Mucosa of rectum (tissue), 2 donors: ENCODE data around the gene STAG1.

Experiments used
- H3K27ac ChIP-seq, 2 donors: one replicate each; pipeline ENCODE4 v1.7.0; 2013; ENCODE audit warnings: inconsistent platforms in 2 of 2, low read depth in 2 of 2, low read length in 2 of 2
- H3K27me3 ChIP-seq, 2 donors: one replicate each; pipeline ENCODE4 v1.7.0; 2013; ENCODE audit warnings: low read length in 2 of 2; ENCODE audit not compliant: control insufficient read depth in 2 of 2, insufficient read depth in 2 of 2
- H3K36me3 ChIP-seq, 2 donors: one replicate each; pipeline ENCODE4 v1.7.0; 2013; ENCODE audit warnings: low read length in 2 of 2; ENCODE audit not compliant: control insufficient read depth in 2 of 2, insufficient read depth in 2 of 2
- H3K4me1 ChIP-seq, 2 donors: one replicate each; pipeline ENCODE4 v1.7.0; 2013; ENCODE audit warnings: low read length in 2 of 2, mild to moderate bottlenecking in 1 of 2; ENCODE audit not compliant: control insufficient read depth in 2 of 2, insufficient read depth in 2 of 2
- H3K4me3 ChIP-seq, 2 donors: one replicate each; pipeline ENCODE4 v1.7.0; 2013; ENCODE audit warnings: low read length in 2 of 2
- H3K9ac ChIP-seq, 2 donors: one replicate each; pipeline ENCODE4 v1.7.0; 2013; ENCODE audit warnings: low read length in 2 of 2, low read depth in 1 of 2, mild to moderate bottlenecking in 1 of 2
- H3K9me3 ChIP-seq, 2 donors: one replicate each; pipeline ENCODE4 v1.7.0; 2013; ENCODE audit warnings: low read length in 2 of 2; ENCODE audit not compliant: control insufficient read depth in 2 of 2
- donor health status: healthy.
- donor health status: Normal muscosa, but diverticular disease.

Gene STAG1

GRCh38 chr3:136464502-136464901 lies 287.7 kb downstream of the STAG1 start:
- Histone ChIP-seq H3K4me1 (no peaks in the 10 kb centered on the region), H3K36me3 (peaks cover 8% of the 10 kb centered on the region in 2 donors), H3K9me3 (no peaks in the 10 kb centered on the region), H3K4me3 (no peak overlapping the region), H3K27ac (no peak overlapping the region), H3K9ac (no peak overlapping the region), H3K27me3 (no peaks in the 10 kb centered on the region)

GRCh38 chr3:136463170-136463569 lies 289.0 kb downstream of the STAG1 start:
- Histone ChIP-seq H3K4me1 (no peaks in the 10 kb centered on the region), H3K4me3 (no peak overlapping the region), H3K9ac (no peak overlapping the region), H3K27ac (no peak overlapping the region), H3K36me3 (peaks cover 8% of the 10 kb centered on the region in 2 donors), H3K27me3 (no peaks in the 10 kb centered on the region), H3K9me3 (peaks cover 0 to 1% of the 10 kb centered on the region in 2 donors)

- Histone ChIP-seq H3K27me3 (no peaks in the 10 kb centered on the region), H3K4me3 (no peak overlapping the region), H3K9ac (no peak overlapping the region), H3K27ac (no peak overlapping the region), H3K4me1 (no peaks in the 10 kb centered on the region), H3K9me3 (peaks cover 17 to 21% of the 10 kb centered on the region in 2 donors), H3K36me3 (peaks cover 10 to 16% of the 10 kb centered on the region in 2 donors)
These were observed 294.4 kb downstream of the STAG1 start for GRCh38 chr3:136457793-136458192.

- no peak overlapping the region for H3K27ac ChIP-seq
- H3K27me3 ChIP-seq, result no peaks in the 10 kb centered on the region
- no peak overlapping the region for H3K9ac ChIP-seq
- H3K4me3 ChIP-seq, result no peak overlapping the region
- H3K4me1 ChIP-seq, result no peaks in the 10 kb centered on the region
- H3K9me3 ChIP-seq, result peaks cover 17 to 21% of the 10 kb centered on the region in 2 donors
- H3K36me3 ChIP-seq, result peaks cover 6 to 21% of the 10 kb centered on the region in 2 donors
These were observed 296.0 kb downstream of the STAG1 start for GRCh38 chr3:136456196-136456595.

DNA sequence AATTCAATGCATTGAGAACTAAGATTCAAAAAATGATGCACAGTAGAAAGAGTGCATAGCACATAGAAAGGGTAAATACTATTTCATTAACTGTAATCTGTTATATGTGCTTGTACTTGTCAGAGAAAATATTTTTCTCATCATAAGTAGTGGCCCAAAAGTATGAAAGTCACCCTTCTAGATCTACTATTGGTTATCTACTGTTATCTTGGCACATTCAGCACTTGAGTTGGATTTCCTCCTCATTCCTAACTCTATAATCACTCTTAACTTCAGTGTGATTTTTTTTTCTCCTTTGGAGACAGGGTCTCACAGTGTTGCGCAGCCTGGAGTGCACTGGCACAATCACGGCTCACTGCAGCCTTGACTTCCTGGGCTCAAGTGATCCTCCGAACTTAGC lies 307.6 kb downstream of the STAG1 start:
- H3K9me3 ChIP-seq, result no peaks in the 10 kb centered on the region
- peaks cover 14 to 20% of the 10 kb centered on the region in 2 donors for H3K36me3 ChIP-seq
- H3K27ac ChIP-seq, result no peak overlapping the region
- no peak overlapping the region for H3K4me3 ChIP-seq
- no peaks in the 10 kb centered on the region for H3K27me3 ChIP-seq
- no peak overlapping the region for H3K9ac ChIP-seq
- no peaks in the 10 kb centered on the region for H3K4me1 ChIP-seq

DNA sequence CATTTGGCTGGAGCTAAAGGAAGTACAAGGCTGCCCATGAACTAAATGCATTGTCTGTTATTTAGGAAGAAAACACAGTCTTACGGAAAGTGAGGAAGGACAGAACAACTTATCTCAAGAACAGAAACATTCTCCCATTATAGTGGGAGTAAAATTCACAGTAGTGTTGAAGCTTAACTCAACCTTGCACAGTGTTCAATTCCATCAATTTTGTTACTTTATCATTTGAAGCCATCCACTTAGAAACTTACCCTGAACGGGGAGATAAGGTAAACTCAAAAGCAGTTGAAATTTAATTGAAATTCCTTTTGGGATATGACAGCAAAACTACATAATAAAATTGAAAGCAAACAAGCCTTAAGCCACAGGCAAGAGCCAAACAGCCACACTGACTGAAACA lies 315.1 kb downstream of the STAG1 start:
- Histone ChIP-seq H3K27ac (no peak overlapping the region), H3K4me3 (no peak overlapping the region), H3K36me3 (peaks cover 4 to 8% of the 10 kb centered on the region in 2 donors), H3K4me1 (no peaks in the 10 kb centered on the region), H3K9ac (no peak overlapping the region), H3K27me3 (no peaks in the 10 kb centered on the region), H3K9me3 (no peaks in the 10 kb centered on the region)

DNA sequence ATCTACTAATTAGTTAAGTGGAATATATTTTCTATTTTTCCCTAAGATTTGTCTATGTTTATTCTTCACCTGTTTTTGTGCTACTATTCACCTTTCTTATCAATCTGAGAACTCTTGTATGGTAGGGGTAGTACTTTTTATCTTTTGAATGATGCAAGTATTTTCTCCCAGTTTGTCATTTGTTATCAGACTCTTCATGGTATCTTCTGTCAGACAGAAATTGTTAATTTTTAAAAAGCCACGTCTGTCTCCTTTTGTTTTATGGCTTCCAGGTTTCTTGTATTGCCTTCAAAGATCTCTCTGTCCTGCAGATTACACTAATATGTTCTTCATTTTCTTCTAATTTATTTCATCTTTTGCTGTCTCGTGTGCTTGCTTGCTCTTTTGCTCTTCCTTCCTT lies 317.7 kb downstream of the STAG1 start:
- H3K36me3 ChIP-seq, result no peaks in the 10 kb centered on the region
- no peaks in the 10 kb centered on the region for H3K4me1 ChIP-seq
- no peak overlapping the region for H3K4me3 ChIP-seq
- no peaks in the 10 kb centered on the region for H3K27me3 ChIP-seq
- no peaks in the 10 kb centered on the region for H3K9me3 ChIP-seq
- H3K9ac ChIP-seq, result no peak overlapping the region
- H3K27ac ChIP-seq, result no peak overlapping the region

GRCh38 chr3:136432685-136433084 lies 319.5 kb downstream of the STAG1 start:
- Histone ChIP-seq H3K4me3 (no peak overlapping the region), H3K27ac (no peak overlapping the region), H3K4me1 (no peaks in the 10 kb centered on the region), H3K36me3 (no peaks in the 10 kb centered on the region), H3K9ac (no peak overlapping the region), H3K9me3 (no peaks in the 10 kb centered on the region), H3K27me3 (no peaks in the 10 kb centered on the region)

DNA sequence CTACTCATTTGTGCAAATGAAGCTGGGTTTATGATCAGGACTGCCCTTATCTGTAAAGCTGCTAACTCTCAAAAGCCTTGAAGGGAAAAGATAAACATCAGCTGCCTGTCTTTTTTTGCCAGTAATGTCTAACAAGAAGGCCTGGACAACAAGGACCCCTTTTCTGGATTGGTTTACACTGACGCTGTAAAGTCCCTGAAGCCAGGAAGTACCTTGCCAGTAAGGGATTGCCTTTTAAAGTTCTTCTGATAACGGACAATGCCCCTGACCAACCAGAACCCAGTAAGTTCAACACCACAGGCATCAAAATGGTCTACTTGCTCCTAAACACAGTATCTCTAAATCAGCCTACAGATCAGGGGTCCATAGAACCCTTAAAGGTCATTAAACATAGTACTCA lies 324.0 kb downstream of the STAG1 start:
- Histone ChIP-seq H3K27ac (no peak overlapping the region), H3K4me1 (no peaks in the 10 kb centered on the region), H3K27me3 (no peaks in the 10 kb centered on the region), H3K4me3 (no peak overlapping the region), H3K36me3 (no peaks in the 10 kb centered on the region), H3K9ac (no peak overlapping the region), H3K9me3 (no peaks in the 10 kb centered on the region)

- Histone ChIP-seq H3K4me3 (no peak overlapping the region), H3K9ac (no peak overlapping the region), H3K27ac (no peak overlapping the region), H3K36me3 (peaks cover 0 to 3% of the 10 kb centered on the region in 2 donors), H3K4me1 (no peaks in the 10 kb centered on the region), H3K9me3 (no peaks in the 10 kb centered on the region), H3K27me3 (no peaks in the 10 kb centered on the region)
These were observed 324.9 kb downstream of the STAG1 start for GRCh38 chr3:136427236-136427635.

DNA sequence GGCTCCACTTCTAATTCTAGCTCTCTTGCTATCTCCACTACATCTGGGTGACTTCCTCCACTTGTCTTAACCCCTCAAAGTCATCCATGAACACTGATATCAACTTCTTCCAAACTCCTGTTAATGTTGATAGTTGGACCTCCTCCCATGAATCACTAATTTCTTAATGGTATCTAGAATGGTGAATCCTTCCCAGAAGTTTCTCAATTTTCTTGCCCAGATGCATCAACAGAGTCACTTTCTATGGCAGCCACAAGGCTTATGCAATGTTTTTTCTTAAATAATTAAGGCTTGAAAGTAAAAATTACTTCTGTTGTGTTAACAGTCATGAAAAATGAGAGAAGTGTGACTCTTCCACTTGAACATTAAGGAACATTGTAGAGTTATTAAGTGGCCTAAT lies 337.7 kb downstream of the STAG1 start:
- peaks cover 0 to 2% of the 10 kb centered on the region in 2 donors for H3K36me3 ChIP-seq
- no peaks in the 10 kb centered on the region for H3K27me3 ChIP-seq
- H3K4me3 ChIP-seq, result no peak overlapping the region
- H3K9ac ChIP-seq, result no peak overlapping the region
- no peaks in the 10 kb centered on the region for H3K4me1 ChIP-seq
- no peak overlapping the region for H3K27ac ChIP-seq
- H3K9me3 ChIP-seq, result no peaks in the 10 kb centered on the region
